ENCODE measurements around the gene MAPKAPK3.

MAPKAPK3 gene

DNA sequence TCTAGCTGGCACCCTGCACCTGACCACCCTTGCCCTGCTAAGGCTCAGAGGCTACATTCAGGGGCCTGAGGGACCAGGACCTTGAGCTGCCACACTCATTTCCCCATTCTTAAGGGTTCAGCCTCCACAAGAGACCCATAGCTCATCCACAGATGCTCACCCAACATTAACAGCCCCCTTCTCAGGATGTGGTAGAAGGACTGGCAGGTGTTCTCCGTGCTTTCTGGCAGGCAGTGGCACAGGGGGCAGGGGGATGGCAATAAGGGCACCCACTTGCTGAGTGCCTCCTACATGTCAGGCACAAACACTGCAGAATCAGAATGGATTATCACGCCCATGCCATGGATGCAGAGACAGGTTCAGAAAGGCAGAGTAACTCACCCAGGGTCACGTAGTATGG lies 9.4 kb downstream of the MAPKAPK3 start:
- no peak for DNase-seq (ENCODE audit: low read depth in 2 of 2)

GRCh38 chr3:50627407-50628051 lies 10.6 kb downstream of the MAPKAPK3 start:
- no peak for DNase-seq (ENCODE audit: low read depth in 2 of 2)

- DNase-seq (ENCODE audit: low read depth in 2 of 2): no peak
These were observed 11.7 kb downstream of the MAPKAPK3 start for GRCh38 chr3:50628601-50629000.

GRCh38 chr3:50630394-50630793 lies 13.4 kb downstream of the MAPKAPK3 start:
- DNase-seq (ENCODE audit: low read depth in 2 of 2): no peak

DNA sequence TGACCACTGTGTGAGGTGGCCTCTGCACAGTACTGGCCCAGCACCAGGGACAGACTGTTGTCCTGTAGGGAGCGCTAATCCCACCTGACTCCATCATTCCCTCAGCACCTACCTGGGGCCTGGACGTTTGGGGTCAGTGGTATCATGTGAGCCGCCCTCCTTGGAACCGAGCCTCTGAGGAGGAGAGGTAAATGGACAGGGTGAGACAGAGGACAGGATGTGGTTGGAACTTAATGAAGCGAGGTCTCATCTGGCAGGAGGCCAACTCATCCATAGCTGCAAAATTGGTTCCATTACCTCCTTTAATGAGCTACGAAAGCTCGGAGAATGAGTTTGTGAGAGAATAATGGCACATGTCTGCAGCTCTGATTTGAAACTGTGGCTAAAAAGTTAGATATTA lies 13.9 kb downstream of the MAPKAPK3 start:
- no peak for DNase-seq (ENCODE audit: low read depth in 2 of 2)

DNA sequence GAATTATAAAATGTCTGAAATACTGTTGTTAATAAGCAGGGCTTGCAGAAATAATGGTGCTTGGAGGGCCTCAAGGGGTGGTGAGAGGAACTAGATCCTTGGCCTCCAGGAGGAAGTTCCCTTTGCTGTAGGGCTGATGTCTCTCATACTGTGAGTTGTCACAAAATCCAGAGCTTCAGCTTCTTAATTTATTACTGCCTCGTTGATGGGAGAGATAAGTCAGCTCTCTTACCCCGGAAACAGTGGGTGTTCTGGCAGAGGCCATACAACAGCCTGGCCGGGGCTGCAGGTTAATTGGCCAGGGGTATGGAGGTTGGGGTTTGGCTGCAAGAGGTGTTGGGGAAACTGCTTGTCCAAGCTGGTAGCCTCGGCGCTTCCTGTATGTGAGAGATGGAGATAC lies 15.5 kb downstream of the MAPKAPK3 start:
- DNase-seq (ENCODE audit: low read depth in 2 of 2): no peak

DNA sequence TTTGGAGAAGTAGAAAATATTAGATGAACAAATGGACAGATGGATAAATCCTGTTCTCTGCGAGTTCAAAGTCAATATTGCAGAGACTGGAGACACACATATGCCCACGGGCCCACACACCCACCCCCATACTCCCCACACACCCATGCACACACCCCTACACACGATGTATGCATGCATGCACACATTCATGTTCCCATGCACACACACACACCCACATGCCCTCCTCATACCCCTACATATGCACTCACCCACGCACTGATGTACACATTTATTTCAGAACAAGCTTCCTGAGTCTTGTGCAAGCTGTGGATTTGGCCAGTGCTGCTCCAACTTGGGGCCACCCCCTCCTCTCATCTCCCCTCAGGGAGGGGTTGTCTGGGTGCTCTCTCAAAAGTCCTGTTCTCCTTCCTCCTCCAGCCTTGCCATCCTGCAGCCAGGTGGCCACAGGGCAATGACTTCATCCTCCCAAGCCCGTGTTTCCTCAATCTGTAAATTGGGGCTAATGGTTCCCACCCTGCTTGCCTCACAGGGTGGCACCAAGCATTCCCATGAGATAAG lies 16.4 kb downstream of the MAPKAPK3 start:
- DNase-seq (ENCODE audit: low read depth in 2 of 2): no peak

DNA sequence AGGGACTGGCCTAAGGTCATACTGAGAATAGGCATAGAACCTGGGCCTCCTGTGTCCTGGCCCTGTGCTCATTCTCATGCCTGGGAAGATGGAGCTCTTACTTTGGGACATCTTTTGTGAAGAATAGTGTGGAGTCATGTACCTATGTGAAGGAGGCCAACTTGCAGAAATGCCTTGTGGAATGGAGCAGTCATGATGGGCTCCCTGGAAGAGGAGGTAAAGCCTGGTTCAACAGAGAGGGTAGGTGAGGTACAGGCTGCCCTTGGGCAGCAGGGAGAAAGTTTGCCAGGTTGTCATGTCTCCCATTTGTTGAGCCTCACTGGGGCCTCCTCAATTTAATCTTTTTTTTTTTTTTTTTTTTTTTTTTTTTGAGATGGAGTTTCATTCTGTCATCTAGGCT lies 18.1 kb downstream of the MAPKAPK3 start:
- DNase-seq (ENCODE audit: low read depth in 2 of 2): no peak

GRCh38 chr3:50637011-50637410 lies 20.1 kb downstream of the MAPKAPK3 start:
- no peak for DNase-seq (ENCODE audit: low read depth in 2 of 2)

DNA sequence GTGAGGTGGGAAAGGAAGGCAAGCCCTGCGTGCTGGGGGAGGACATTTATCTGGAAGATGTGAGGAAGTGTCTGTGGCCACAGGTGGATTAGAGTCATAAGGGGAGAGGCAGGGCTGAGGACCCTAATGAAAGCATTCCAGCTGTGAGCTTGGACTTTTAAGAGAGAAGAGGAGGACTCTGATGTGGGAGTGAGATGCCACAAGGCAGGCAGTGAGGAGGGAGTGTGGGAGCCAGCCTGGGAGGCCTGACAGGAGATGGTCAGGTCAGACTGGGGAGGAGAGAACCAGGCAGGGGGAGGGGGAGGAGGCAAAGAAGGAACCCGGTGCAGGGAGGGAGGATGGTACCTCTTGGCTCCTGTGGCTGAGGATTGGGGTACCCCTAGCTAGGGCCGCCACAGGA lies 21.0 kb downstream of the MAPKAPK3 start:
- DNase-seq (ENCODE audit: low read depth in 2 of 2): no peak

DNA sequence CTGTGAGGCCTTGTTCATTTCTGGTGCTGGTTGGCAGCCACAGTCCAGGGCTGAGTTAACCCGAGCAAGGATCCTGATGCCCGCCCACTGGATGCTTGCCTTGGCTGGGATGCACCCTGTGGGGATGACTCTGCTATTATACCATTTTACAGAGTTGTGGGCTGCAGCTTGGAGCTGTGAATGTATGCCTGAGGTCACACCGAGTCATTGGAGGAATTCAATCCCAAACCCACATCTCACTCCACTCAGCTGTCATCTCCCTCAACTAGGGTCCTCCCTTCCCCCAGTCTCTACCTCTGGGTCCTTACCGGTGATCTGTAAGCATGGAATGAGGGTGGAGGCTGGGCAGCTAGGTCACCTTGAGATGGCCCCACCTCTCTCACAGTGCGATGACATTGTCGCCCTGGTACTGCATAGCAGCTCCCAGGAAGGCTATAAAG lies 22.1 kb downstream of the MAPKAPK3 start:
- DNase-seq (ENCODE audit: low read depth in 2 of 2): no peak

DNA sequence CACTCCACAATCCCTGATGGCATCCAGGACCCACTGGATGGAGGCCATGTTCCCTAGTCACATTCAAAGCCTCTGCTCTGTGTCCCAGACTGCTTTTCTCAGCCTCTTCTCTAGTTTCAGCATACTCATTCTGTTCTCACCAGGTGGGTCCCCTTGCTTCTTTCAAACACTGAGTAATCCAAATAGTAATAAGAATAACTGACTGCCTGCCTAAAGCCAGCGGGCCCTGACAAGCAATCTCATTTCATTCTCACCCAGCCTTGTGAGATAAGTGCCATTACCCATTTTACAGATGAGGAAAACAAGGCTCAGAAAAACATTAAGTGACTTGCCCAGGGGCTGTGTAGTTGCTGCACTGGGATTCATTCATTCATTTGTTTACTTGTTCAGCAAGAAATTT lies 25.4 kb downstream of the MAPKAPK3 start:
- DNase-seq (ENCODE audit: low read depth in 2 of 2): no peak

GRCh38 chr3:50644561-50644960 lies 27.6 kb downstream of the MAPKAPK3 start:
- DNase-seq (ENCODE audit: low read depth in 2 of 2): no peak

DNA sequence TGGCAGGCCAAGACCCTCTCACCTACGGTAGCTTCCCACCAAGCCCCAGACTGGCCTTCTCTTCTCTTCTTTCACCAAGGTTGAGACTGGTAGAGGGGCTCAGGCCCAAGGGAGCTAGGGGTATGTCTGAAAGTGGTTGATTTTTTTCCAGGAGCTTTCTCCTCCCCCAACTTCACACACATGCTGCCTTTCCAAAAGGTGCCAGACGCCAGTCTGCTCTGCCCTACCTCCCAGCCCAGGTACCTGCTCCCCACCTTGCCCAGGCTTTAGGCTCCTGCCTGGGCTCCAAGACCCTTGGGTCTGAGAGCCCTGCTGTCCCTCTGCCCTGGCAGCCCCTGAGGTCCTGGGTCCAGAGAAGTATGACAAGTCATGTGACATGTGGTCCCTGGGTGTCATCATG lies 28.4 kb downstream of the MAPKAPK3 start:
- DNase-seq (ENCODE audit: low read depth in 2 of 2): no peak

DNA sequence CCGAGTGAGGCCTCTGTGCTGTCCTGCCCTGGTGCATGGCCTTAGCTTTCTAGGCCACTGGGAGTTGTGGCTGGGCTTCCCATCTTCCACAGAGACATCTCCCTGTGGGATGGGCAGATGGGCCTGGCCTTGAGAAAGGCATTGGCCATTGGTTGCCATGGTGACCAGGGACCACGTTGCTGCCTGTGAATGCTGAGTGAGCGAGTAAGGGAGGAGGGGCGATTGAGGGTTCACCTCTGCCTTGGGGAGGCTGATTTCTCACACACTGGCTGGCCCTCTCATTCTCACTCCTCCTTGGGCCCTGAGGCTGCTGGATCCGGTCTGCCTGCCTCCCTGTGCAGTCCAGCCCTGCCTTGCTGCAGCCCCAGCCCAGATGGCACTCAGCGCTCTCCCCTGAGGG lies 31.4 kb downstream of the MAPKAPK3 start:
- no peak for DNase-seq (ENCODE audit: low read depth in 2 of 2)

DNA sequence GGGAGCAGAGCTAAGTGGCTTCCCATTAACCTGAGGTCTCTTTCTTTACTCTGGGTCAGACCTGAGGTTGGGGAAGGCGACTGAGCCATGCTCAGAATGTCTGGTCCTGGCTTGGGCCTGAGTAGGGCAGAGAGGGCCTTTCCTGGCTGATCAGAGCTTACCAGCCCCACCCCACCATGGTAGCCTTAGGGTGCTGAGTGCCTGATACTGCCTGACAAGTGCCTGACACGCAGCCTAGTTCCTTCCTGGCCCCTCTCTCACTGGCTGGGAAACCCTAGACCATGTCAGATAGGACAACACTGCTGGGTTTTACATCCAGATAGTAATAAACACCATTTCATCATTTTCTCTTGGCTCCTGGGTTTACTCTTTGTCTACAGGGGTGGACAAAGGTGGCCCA lies 32.0 kb downstream of the MAPKAPK3 start:
- DNase-seq (ENCODE audit: low read depth in 2 of 2): no peak

DNA sequence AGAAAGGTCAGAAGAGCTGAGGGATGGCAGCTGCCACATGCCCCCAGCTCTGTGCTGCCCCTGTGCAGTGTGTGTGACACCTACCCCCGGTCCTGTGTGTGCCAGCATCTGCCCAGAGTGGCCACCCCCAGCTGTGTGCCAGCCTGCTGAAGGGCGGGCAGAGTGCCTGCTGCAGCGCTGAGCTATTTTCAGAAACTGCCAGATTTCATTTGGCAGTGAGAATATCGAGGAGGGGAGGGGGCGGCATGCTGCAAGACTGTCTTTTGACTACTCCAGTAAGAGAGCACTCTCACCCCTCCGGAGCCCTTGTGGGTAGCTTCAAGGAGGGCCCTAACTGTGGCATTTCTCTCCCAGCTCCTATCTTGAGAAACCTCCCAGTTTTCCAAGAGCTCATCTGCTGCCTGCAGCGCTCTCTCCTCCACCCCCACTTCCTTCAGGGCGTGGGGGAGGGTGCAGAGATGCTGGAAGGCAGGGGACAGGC lies 32.5 kb downstream of the MAPKAPK3 start:
- DNase-seq (ENCODE audit: low read depth in 2 of 2): no peak

- no peak for DNase-seq (ENCODE audit: low read depth in 2 of 2)
These were observed 33.1 kb downstream of the MAPKAPK3 start for GRCh38 chr3:50650018-50650417.

DNA sequence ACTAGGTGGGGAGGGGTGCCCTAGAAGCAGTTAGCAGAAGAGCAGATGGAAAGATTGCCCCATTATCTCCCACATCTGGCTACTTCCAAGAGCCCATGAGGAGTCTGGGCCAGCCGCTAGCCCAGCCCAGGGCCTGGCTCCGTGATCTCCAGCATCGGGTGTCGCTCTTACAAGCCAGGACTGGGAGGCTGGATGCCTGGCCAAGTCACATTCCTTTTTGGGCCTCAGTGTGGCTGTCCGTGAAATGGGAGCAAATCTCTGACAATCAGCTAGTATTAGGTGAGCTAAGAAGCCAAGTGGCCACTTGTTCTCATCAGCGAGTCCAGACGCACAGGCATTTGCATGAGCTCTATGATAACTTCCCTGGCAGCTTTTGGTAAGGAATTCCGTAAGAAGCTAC lies 34.5 kb downstream of the MAPKAPK3 start:
- no peak for DNase-seq (ENCODE audit: low read depth in 2 of 2)

GRCh38 chr3:50651920-50652529 lies 35.1 kb downstream of the MAPKAPK3 start:
- no peak for DNase-seq (ENCODE audit: low read depth in 2 of 2)

- peak in 1 of 2 donors; percentile 34 for DNase-seq (ENCODE audit: low read depth in 2 of 2)
These were observed 35.8 kb downstream of the MAPKAPK3 start for GRCh38 chr3:50652709-50653108.

GRCh38 chr3:50653937-50654595 lies 37.1 kb downstream of the MAPKAPK3 start:
- DNase-seq (ENCODE audit: low read depth in 2 of 2): no peak
